ENCODE results near the gene C10orf90. TPM values are rescaled to one million over a fixed set of nuclear protein-coding genes. Genes with fewer than 3 reads are reported as not detected.
A peak's percentile ranks its signal among the peaks of the same experiment; 100 is the strongest.

C10orf90 gene
- total RNA-seq, 1 experiment from 2014 or later = 0.18 TPM

DNA sequence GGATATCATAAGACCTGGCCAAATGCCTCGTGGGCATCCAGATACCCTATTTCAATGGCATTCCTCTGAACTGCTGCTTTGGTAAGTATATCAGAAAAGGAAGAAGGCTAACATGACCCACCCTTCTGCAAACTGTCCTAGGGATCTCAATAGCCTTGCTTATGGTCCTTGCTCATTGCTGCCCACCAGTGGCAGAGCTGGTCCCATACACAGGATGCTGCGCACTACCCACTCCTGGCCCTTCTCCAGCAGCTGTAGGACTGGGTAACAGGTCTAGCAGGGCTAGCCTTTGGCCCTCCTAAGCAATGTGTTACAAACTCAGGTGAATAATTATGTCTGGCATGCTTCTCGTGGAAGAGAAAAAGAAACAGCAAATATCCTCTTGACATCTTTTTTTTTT is 72.5 kb downstream of the C10orf90 start:
- no peaks in the 10 kb centered on the region for H3K36me3 ChIP-seq (ENCODE audit: low read depth, low read length)
- peak; percentile 46 for ATAC-seq
- TF ChIP-seq EZH2phosphoT487 (IDR thresholded peaks at IDR 0.05; ENCODE audit: borderline replicate concordance, low read length) = no peak
- TF ChIP-seq CTCF (conservative IDR thresholded peaks at IDR 0.05; ENCODE audit: low read depth, low read length) = peak; percentile 69
- TF ChIP-seq EZH2 (IDR thresholded peaks at IDR 0.05; ENCODE audit: low read length, unreplicated experiment) = no peak
- intact Hi-C loops (cut with micrococcal nuclease) = no loop called here
- no peaks in the 10 kb centered on the region for H4K20me1 ChIP-seq (ENCODE audit: low read length)
- BruUV-seq (replicated peaks) = no TSS peak
- H2AFZ ChIP-seq (ENCODE audit: low read length) = no peak overlapping the region
- H3K27ac ChIP-seq (ENCODE audit: low read length) = no peak overlapping the region
- H3K27me3 ChIP-seq (ENCODE audit: low read length) = no peaks in the 10 kb centered on the region
- no peaks in the 10 kb centered on the region; the same call in 1 of the 2 replicates for H3K4me1 ChIP-seq (ENCODE audit: insufficient read depth, low read length)
- CTCF ChIA-PET = no interaction called here
- DNase-seq = peak; percentile 75
- no peaks in the 10 kb centered on the region for H3F3A ChIP-seq (ENCODE audit: low read length, unreplicated experiment)
- H3K9ac ChIP-seq (ENCODE audit: low read length) = no peak overlapping the region
- no peak overlapping the region for H3K4me2 ChIP-seq (ENCODE audit: low read length)
- H3K9me2 ChIP-seq (replicated peaks; ENCODE audit: low read length) = no peaks in the 10 kb centered on the region
- no peaks in the 10 kb centered on the region for H3K79me2 ChIP-seq (ENCODE audit: low read length)
- no peaks in the 10 kb centered on the region for H3K9me3 ChIP-seq (ENCODE audit: low read length)
- POLR2A ChIA-PET (ENCODE audit: unreplicated experiment) = no interaction called here
- no peak overlapping the region for H3K4me3 ChIP-seq (ENCODE audit: low read length)

GRCh38 chr10:126597211-126597610 is 73.3 kb downstream of the C10orf90 start:
- H3K27ac ChIP-seq (ENCODE audit: low read length) = no peak overlapping the region
- no peaks in the 10 kb centered on the region for H3K36me3 ChIP-seq (ENCODE audit: low read depth, low read length)
- DNase-seq (no peak), ATAC-seq (no peak)
- H3K9me3 ChIP-seq (ENCODE audit: low read length) = no peaks in the 10 kb centered on the region
- ChIA-PET CTCF (no interaction called here), POLR2A (ENCODE audit: unreplicated experiment) (no interaction called here)
- H3K4me1 ChIP-seq (ENCODE audit: insufficient read depth, low read length) = no peaks in the 10 kb centered on the region; the same call in 1 of the 2 replicates
- no peaks in the 10 kb centered on the region for H4K20me1 ChIP-seq (ENCODE audit: low read length)
- H2AFZ ChIP-seq (ENCODE audit: low read length) = no peak overlapping the region
- no peak overlapping the region for H3K4me2 ChIP-seq (ENCODE audit: low read length)
- TF ChIP-seq EZH2 (IDR thresholded peaks at IDR 0.05; ENCODE audit: low read length, unreplicated experiment) (no peak), CTCF (conservative IDR thresholded peaks at IDR 0.05; ENCODE audit: low read depth, low read length) (no peak), EZH2phosphoT487 (IDR thresholded peaks at IDR 0.05; ENCODE audit: borderline replicate concordance, low read length) (no peak)
- H3F3A ChIP-seq (ENCODE audit: low read length, unreplicated experiment) = no peaks in the 10 kb centered on the region
- no peaks in the 10 kb centered on the region for H3K27me3 ChIP-seq (ENCODE audit: low read length)
- no peak overlapping the region for H3K9ac ChIP-seq (ENCODE audit: low read length)
- no peak overlapping the region for H3K4me3 ChIP-seq (ENCODE audit: low read length)
- intact Hi-C loops (cut with micrococcal nuclease) = no loop called here
- BruUV-seq (replicated peaks) = no TSS peak
- no peaks in the 10 kb centered on the region for H3K9me2 ChIP-seq (replicated peaks; ENCODE audit: low read length)
- no peaks in the 10 kb centered on the region for H3K79me2 ChIP-seq (ENCODE audit: low read length)

DNA sequence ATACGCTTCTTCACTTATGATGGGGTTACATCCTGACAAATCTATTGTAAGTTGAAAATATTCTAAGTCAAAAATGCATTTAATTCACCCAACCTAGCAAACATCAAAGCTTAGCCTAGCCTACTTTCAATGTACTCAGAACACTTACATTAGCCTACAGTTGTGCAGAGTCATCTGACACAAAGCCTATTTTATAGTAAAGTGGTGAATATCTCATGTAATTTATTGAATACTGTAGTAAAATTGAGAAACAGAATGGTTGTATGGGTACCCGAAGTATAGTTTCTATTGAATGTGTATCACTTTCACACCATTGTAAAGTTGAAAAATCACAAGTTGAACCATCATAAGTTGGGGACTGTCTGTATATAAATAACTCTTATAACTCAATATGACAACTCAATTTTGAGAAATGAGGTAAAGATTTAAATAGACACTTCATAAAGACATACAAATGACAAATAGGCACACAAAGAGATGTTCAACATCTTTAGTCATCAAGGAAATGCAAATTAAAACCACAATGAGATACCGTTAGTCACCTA is 73.9 kb downstream of the C10orf90 start:
- Histone ChIP-seq H3K36me3 (ENCODE audit: low read depth, low read length) (no peaks in the 10 kb centered on the region), H3K9me3 (ENCODE audit: low read length) (no peaks in the 10 kb centered on the region), H3K27me3 (ENCODE audit: low read length) (no peaks in the 10 kb centered on the region), H2AFZ (ENCODE audit: low read length) (no peak overlapping the region), H3K9ac (ENCODE audit: low read length) (no peak overlapping the region), H3K9me2 (replicated peaks; ENCODE audit: low read length) (no peaks in the 10 kb centered on the region), H3K4me1 (ENCODE audit: insufficient read depth, low read length) (no peaks in the 10 kb centered on the region; the same call in 1 of the 2 replicates), H3K79me2 (ENCODE audit: low read length) (no peaks in the 10 kb centered on the region), H4K20me1 (ENCODE audit: low read length) (no peaks in the 10 kb centered on the region), H3K27ac (ENCODE audit: low read length) (no peak overlapping the region), H3K4me3 (ENCODE audit: low read length) (no peak overlapping the region), H3K4me2 (ENCODE audit: low read length) (no peak overlapping the region), H3F3A (ENCODE audit: low read length, unreplicated experiment) (no peaks in the 10 kb centered on the region)
- ATAC-seq (no peak), DNase-seq (no peak)
- intact Hi-C loops (cut with micrococcal nuclease) = no loop called here
- no peak for TF ChIP-seq EZH2 (IDR thresholded peaks at IDR 0.05; ENCODE audit: low read length, unreplicated experiment)
- TF ChIP-seq CTCF (conservative IDR thresholded peaks at IDR 0.05; ENCODE audit: low read depth, low read length) = no peak
- no peak for TF ChIP-seq EZH2phosphoT487 (IDR thresholded peaks at IDR 0.05; ENCODE audit: borderline replicate concordance, low read length)
- ChIA-PET CTCF (no interaction called here), POLR2A (ENCODE audit: unreplicated experiment) (no interaction called here)
- no TSS peak for BruUV-seq (replicated peaks)
